IMR-90 (cell line): ENCODE measurements around the gene SRGAP2C.
"Not testable (repeated sequence)": the region's sequence is repeated elsewhere in the genome, so short reads cannot be mapped to it uniquely, and the experiment has no call there.

Experiments used
- CHD1 ChIP-seq: IDR thresholded peaks from 2 replicates; pipeline ENCODE4 v1.6.1; 2012; ENCODE audit warnings: low read depth, low read length, improper control_type of control experiment
- CTCF ChIP-seq: conservative IDR thresholded peaks from 2 replicates; pipeline ENCODE4 v1.5.1; 2012; ENCODE audit warnings: mild to moderate bottlenecking, low read depth, low read length, improper control_type of control experiment
- FOS ChIP-seq: fragments of 150-350 bp; IDR thresholded peaks from 2 replicates; pipeline ENCODE4 v1.6.1; 2016; ENCODE audit warnings: low read depth, low read length
- MAZ ChIP-seq: IDR thresholded peaks from 2 replicates; pipeline ENCODE4 v1.6.1; 2012; ENCODE audit warnings: low read depth, mild to moderate bottlenecking, low read length, improper control_type of control experiment, moderate library complexity, borderline replicate concordance
- MXI1 ChIP-seq: IDR thresholded peaks from 2 replicates; pipeline ENCODE4 v1.6.1; 2012; ENCODE audit warnings: low read depth, mild to moderate bottlenecking, low read length, moderate library complexity, borderline replicate concordance
- NFE2L2 ChIP-seq: fragments of 150-350 bp; IDR thresholded peaks from 2 replicates; pipeline ENCODE4 v1.6.1; 2016; ENCODE audit warnings: low read depth, mild to moderate bottlenecking, low read length
- POLR2A ChIP-seq: IDR thresholded peaks from 2 replicates; pipeline ENCODE4 v1.6.1; 2012; ENCODE audit warnings: mild to moderate bottlenecking, low read depth, low read length
- RAD21 ChIP-seq: IDR thresholded peaks from 2 replicates; pipeline ENCODE4 v1.6.1; 2012; ENCODE audit warnings: low read length, improper control_type of control experiment
- RFX5 ChIP-seq: IDR thresholded peaks from 2 replicates; pipeline ENCODE4 v1.8.0; 2012; ENCODE audit warnings: low read depth, mild to moderate bottlenecking, low read length, moderate library complexity
- USF2 ChIP-seq: fragments of 150-350 bp; IDR thresholded peaks from 2 replicates; pipeline ENCODE4 v1.6.1; 2017; ENCODE audit warnings: mild to moderate bottlenecking, antibody characterized with exemption, low read length, low read depth

GRCh38 chr1:121183867-121184266 lies 908 bp upstream of the SRGAP2C start:
- TF ChIP-seq USF2, CTCF, POLR2A, CHD1, NFE2L2, RAD21, MAZ, FOS, RFX5: not testable (repeated sequence)
- TF ChIP-seq MXI1 = 0 out of 2 replicates have a peak, but pooled peaks have one; percentile 17
